ACHN (cell line): ENCODE measurements around the gene CAPN5.
"Not testable (repeated sequence)": the region's sequence is repeated elsewhere in the genome, so short reads cannot be mapped to it uniquely, and the experiment has no call there.

ENCODE experiments used
- DNase-seq: peaks from one replicate; pipeline ENCODE4 v3.0.0-alpha.2; 2015
- in situ Hi-C: cut with HindIII; loops from 2 replicates; pipeline ENCODE4 v1.10.0; 2017; ENCODE audit warnings: low sequenced_read_pairs, low pct_ligation_motif_present, low pct_unique_long_range_greater_than_20kb

CAPN5 gene

GRCh38 chr11:77057938-77058474, 8.8 kb upstream of the CAPN5 start:
- in situ Hi-C loops: no loop called here
- DNase-seq: no peak

GRCh38 chr11:77058900-77059299, 7.9 kb upstream of the CAPN5 start:
- in situ Hi-C loops: no loop called here
- no peak for DNase-seq

DNA sequence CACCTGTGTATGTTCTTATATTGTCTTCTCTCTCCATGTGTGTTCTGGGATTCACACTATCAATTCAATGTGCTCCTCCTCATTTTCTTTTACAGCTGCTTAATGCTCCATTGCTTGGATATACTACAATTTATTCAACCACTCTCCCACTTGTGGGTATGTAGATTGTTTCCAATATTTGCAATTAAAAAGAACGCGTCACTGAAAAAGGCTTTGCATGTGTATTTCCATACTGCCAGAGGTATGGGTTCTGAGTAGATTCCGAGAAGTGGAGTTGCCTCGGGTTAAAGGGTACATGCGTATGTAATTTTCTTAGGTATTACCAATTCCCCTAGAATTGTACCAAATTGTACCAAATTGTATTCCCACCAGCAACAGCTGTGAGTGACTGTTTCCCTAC, 7.0 kb upstream of the CAPN5 start:
- no peak for DNase-seq
- in situ Hi-C loops: no loop called here

GRCh38 chr11:77060234-77060633, 6.5 kb upstream of the CAPN5 start:
- in situ Hi-C loops: no loop called here

GRCh38 chr11:77061258-77061657, 5.5 kb upstream of the CAPN5 start:
- DNase-seq, in situ Hi-C loops: not testable (repeated sequence)

More at GRCh38 chr11:77060234-77060633, 6.5 kb upstream of the CAPN5 start:
- DNase-seq: no peak

GRCh38 chr11:77062924-77063323, 3.8 kb upstream of the CAPN5 start:
- in situ Hi-C loops: no loop called here
- no peak for DNase-seq

DNA sequence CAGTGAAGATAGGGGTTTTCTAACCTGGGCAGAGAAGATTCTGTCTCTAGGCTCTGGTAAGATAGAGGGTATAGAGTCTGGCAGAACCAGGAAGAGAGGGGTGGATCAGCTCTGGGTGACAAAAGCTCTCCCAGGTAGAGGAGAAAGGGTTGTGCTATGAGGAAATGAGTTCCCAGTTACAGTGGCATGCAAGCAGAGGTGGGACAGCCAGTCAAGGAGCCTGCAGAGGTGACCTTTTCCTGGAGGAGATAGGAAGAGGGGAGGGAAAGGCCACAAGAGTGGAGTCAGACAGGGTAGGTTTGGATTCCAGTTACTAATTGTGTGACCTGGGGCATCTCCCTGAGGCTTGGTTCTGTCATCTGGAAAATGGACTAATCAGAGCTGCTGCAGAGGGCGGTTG, 3.4 kb upstream of the CAPN5 start:
- in situ Hi-C loops: no loop called here
- DNase-seq: no peak

- no peak for DNase-seq
Observed at GRCh38 chr11:77063861-77064260, 2.9 kb upstream of the CAPN5 start.

DNA sequence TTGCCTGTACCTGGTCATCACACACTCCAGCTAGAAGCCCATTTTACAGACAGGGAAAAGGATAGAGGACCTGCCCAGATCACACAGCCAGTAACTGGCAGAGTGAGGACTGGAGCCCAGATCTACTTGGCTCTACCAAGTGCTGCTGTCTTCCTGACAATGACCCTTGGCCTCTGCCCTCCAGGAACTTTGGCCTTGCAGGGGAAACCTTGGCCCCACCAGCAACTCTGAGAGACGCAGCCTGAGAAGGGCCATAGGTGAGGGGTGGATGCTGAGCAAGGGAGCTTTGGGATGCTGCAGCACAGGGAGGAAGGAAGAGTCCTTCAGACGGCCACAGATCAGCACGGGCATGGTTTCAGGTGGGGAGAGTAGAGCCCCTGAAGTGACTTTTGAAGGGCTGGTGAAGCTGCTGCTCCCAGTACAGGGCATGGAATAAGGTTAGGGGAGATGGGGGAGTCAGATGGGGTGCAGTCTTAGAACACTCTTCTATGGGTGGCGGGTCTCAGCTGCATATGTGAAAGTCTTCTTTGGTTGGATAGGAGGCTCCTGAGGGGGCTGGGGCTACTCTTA, 2.0 kb upstream of the CAPN5 start:
- in situ Hi-C loops: no loop called here
- no peak for DNase-seq

More at GRCh38 chr11:77063861-77064260, 2.9 kb upstream of the CAPN5 start:
- in situ Hi-C loops: no loop called here

- in situ Hi-C loops: no loop called here
- DNase-seq: no peak
Observed at GRCh38 chr11:77065878-77066228, 918 bp upstream of the CAPN5 start.

- in situ Hi-C loops: no loop called here
- no peak for DNase-seq
Observed at GRCh38 chr11:77067861-77068443, 1.2 kb downstream of the CAPN5 start.

DNA sequence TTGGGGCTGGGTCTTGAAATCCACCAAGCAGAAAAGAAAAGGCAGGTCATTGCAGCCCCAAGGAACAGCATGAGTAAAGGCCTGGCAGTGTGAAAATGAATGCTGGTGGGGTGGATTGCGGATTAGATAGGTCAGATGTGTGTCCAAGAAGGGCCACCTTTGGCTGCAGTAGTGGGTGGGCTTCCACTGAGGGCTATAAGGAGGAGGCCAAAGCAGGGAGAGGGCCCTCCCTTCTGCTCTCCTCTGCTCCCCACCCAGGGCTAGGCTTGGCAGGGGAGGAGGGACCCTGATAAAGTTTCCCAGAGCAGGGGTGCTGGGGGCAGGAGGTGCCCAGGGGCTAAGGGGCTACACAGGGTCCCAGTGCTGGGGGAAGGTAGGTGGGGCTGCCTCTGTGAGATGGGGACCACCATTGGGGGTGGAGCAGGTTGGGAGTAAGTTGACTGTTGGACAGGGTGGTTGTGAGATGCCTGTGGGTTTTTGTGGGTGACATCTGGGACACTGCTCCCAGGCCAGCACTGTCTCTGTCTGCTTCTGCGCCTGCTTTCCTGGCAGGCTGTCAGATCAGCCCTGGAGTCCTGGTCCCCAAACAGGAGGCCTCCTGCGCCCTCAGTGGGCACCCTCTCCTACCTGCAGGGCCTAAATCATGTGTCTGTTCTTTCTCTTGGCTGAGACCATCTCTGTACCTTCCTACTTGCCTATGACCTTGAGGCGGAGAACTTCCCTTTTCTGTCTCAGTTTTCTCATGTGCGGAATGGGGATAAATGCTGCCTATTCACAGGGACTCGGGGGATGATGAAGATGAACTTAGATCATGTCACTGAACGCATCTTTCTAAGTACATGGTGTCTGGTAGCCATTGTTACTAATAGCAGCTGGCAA, 1.9 kb downstream of the CAPN5 start:
- no peak for DNase-seq
- in situ Hi-C loops: no loop called here

DNA sequence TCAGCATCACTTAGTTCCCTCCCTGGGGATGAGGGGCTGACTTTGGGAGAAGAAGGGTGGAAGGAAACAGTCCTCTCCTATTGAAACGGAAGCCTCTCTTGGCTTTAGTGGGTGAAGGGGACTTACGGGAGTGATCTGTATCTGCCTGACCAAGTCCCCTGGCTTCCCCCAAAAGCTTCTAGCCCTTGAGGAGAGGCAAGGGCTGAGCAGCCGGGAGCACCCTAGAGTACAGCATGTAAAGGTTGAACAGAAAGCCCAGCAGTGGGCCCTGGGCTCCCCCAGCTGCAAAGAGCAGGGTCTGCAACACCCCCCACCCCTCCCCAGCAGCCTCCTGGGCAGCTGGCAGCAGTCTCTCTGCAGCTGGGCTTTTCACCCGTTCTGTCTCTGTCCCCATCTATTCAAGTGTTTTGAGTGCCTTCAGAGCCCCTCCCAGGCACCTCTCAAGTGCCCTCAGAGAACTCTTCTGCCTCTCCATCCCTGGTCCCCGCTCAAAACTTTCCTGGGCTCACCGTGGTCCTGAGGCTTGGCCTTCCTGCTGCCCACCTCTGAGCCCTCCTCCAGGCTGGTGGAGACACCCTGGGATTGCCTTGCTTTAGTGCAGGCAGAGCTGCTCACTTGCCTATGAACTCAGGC, 2.7 kb downstream of the CAPN5 start:
- in situ Hi-C loops: no loop called here
- no peak for DNase-seq

DNA sequence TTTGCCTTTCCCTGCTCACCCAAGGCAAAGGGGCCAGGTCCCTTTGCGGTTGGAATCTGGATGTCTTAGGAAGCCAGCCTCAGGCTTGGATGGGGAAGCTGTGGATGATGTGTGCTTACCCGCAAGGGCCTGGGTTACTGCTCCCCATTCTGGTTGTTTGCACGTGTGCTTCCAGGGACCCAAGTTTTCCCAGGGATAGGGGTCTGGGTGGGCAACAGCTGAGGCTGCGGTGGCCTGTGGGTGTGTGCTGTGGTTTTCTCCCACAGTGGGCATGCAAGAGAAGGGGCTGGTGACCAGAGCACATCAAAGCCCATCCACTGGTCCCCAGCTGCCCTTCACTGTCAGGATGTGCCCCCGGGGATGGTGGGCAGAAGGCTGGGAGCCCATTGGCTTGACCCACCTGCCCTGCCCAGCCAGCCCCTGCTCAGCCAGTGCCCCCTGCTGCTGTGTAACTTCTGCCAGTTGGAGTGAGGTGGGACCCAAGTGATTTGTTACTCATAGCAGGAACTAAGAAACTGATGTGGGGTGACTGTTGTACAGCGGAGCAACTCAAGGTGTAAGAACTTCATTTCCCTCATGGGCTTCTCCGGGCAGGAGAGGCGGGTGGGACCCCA, 3.3 kb downstream of the CAPN5 start:
- no peak for DNase-seq
- in situ Hi-C loops: no loop called here

GRCh38 chr11:77071077-77071476, 4.3 kb downstream of the CAPN5 start:
- no peak for DNase-seq
- in situ Hi-C loops: no loop called here

- DNase-seq: peak; percentile 6
- in situ Hi-C loops: no loop called here
Observed at GRCh38 chr11:77071671-77072605, 5.2 kb downstream of the CAPN5 start.

DNA sequence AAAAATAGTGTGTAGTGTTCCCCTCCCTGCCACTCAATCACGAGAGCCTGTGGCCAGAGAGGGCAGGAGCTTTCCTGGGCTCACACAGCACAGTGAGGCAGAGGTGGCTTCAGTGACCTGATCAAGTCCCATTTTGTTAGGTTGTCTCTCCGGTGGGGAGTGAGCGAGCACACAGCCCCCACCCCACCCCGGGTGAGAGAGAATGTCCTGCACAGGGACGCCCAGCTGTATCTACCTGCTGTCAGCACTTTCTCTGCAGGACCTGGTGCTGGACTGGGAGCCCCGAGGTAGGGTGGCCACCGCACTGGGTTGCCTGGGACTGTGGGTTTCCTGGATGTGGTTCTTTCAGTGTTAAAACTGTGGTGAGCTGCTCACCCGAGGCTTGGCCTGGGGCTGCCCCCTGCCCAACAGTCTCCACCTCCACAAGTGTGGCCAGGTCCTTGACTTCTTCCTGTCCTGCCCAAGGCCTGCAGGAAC, 6.1 kb downstream of the CAPN5 start:
- DNase-seq: no peak
- in situ Hi-C loops: no loop called here
